A375 (cell line): ENCODE data around the gene AP1S1. TPM values are rescaled to one million over a fixed set of nuclear protein-coding genes. Genes with fewer than 3 reads are reported as not detected.

Experiments
- small RNA-seq: library from RNA; depleted of rRNA; stranded (forward); fragments of <200 nt; gene quantifications from one replicate; pipeline ENCODE3, GENCODE V24; 2014
- total RNA-seq: library from RNA; depleted of rRNA; stranded (reverse); fragments of >200 nt; shearing (Covaris generic); gene quantifications from 2 replicates; pipeline ENCODE4 v1.2.3, GENCODE V29; 2014; rRNA removed

Gene AP1S1
- 344 and 361 TPM in 2 replicates for total RNA-seq

GRCh38 chr7:101153969-101154692, at the start of gene AP1S1:
TSS of gene AP1S1 (plus strand) at chr7:101154476. CDS start at chr7:101154515, 39 bp downstream.

GRCh38 chr7:101126651-101127459, 27.4 kb upstream of the AP1S1 start, which contains the start of gene SERPINE1:
TSS of gene SERPINE1 (plus strand) at chr7:101127104. CDS start at chr7:101128394, 1,290 bp downstream.

GRCh38 chr7:101165075-101165957, 11.0 kb downstream of the AP1S1 start, which contains the start of gene VGF:
TSS of gene VGF (minus strand) at chr7:101165569. CDS start at chr7:101164843, 726 bp downstream.

GRCh38 chr7:101180130-101180755, 26.0 kb downstream of the AP1S1 start, which contains the start of gene NAT16:
TSS of gene NAT16 (minus strand) at chr7:101180293. CDS start at chr7:101174807, 5,486 bp downstream.

GRCh38 chr7:101200862-101201599, 46.8 kb downstream of the AP1S1 start, which contains the start of gene MOGAT3:
TSS of gene MOGAT3 (minus strand) at chr7:101201036. CDS start at chr7:101200854, 182 bp downstream.

Small RNAs within 50 kb of the gene (small RNA-seq; reads per million reads assigned to genes)
- gene MIR4653: not detected

Other genes with a start within 250 kb of the AP1S1 start
- gene MUC3A, start 204.9 kb upstream of the AP1S1 start, total RNA-seq: not detected in 2 replicates
- gene MUC12, start 184.9 kb upstream of the AP1S1 start, total RNA-seq: not detected in 2 replicates
- not detected in 2 replicates for gene MUC17, start 134.4 kb upstream of the AP1S1 start, total RNA-seq
- gene TRIM56, start 69.0 kb upstream of the AP1S1 start, total RNA-seq: 11.0 and 13.3 TPM in 2 replicates
- gene SERPINE1, start 27.4 kb upstream of the AP1S1 start, total RNA-seq: 1.4 TPM in 2 replicates
- gene VGF, start 11.1 kb downstream of the AP1S1 start, total RNA-seq: 338 and 362 TPM in 2 replicates
- gene NAT16, start 25.8 kb downstream of the AP1S1 start, total RNA-seq: 0.05 and 0.11 TPM in 2 replicates
- gene MOGAT3, start 46.6 kb downstream of the AP1S1 start, total RNA-seq: not detected in 2 replicates
- gene PLOD3, start 63.1 kb downstream of the AP1S1 start, total RNA-seq: 232 and 262 TPM in 2 replicates
- 154 and 183 TPM in 2 replicates for gene ZNHIT1, start 63.7 kb downstream of the AP1S1 start, total RNA-seq
- 6.2 and 8.5 TPM in 2 replicates for gene CLDN15, start 83.3 kb downstream of the AP1S1 start, total RNA-seq
- 296 and 304 TPM in 2 replicates for gene FIS1, start 90.6 kb downstream of the AP1S1 start, total RNA-seq
- gene IFT22, start 167.3 kb downstream of the AP1S1 start, total RNA-seq: 24.5 and 29.0 TPM in 2 replicates
- gene COL26A1, start 208.4 kb downstream of the AP1S1 start, total RNA-seq: not detected in 2 replicates